Right atrium auricular region (tissue), 2 donors: Measurements from ENCODE around the gene FREM3. TPM values are rescaled to one million over a fixed set of nuclear protein-coding genes. Genes with fewer than 3 reads are reported as not detected.
"Not testable (repeated sequence)": the region's sequence is repeated elsewhere in the genome, so short reads cannot be mapped to it uniquely, and the experiment has no call there.

ENCODE experiments used
- DNase-seq: peaks from one replicate; pipeline ENCODE4 v3.0.0-alpha.2; 2019; ENCODE audit warnings: low spot score
- H3K27ac ChIP-seq, 2 donors: fragments of 200-600 bp; sonication (generic); 1 replicate in 1 of 2; 2 replicates in 1 of 2; pipeline ENCODE4 v1.5.1; 2016 to 2019
- H3K27me3 ChIP-seq, 2 donors: fragments of 200-600 bp; sonication (generic); one replicate each; pipeline versions ENCODE4 v1.5.1 to v1.6.0; 2017 to 2019
- H3K36me3 ChIP-seq: fragments of 200-600 bp; sonication (generic); one replicate; pipeline ENCODE4 v1.5.1; 2016
- H3K4me1 ChIP-seq, 2 donors: fragments of 200-600 bp; sonication (generic); one replicate each; pipeline versions ENCODE4 v1.5.1 to v1.6.0; 2017 to 2019
- H3K4me3 ChIP-seq, 2 donors: fragments of 200-600 bp; sonication (generic); 1 replicate in 1 of 2; 2 replicates in 1 of 2; pipeline ENCODE4 v1.5.1; 2017 to 2019; ENCODE audit warnings: mild to moderate bottlenecking in 1 of 2, moderate library complexity in 1 of 2
- H3K9me3 ChIP-seq, 2 donors: fragments of 200-600 bp; sonication (generic); one replicate each; pipeline ENCODE4 v1.5.1; 2019
- CTCF ChIP-seq, 2 donors: fragments of 200-600 bp; sonication (generic); IDR thresholded peaks; one replicate each; pipeline ENCODE4 v1.5.1; 2019; ENCODE audit warnings: antibody characterized with exemption in 2 of 2
- total RNA-seq, 2 donors: library from RNA; depleted of rRNA; stranded (reverse); fragments of >200 nt; gene quantifications; one replicate each; pipeline ENCODE4 v1.1.0, GENCODE V29; 2016

FREM3 gene
- total RNA-seq, 2 donors from 2014 or later: 0.04 TPM; not detected in 1

- H3K4me3 ChIP-seq: no peak overlapping the region
- TF ChIP-seq CTCF (IDR thresholded peaks at IDR 0.05): no peak
These were observed 6.6 kb downstream of the FREM3 start for GRCh38 chr4:143693856-143694255.

GRCh38 chr4:143692241-143692640, 8.2 kb downstream of the FREM3 start:
- TF ChIP-seq CTCF (IDR thresholded peaks at IDR 0.05): no peak
- Histone ChIP-seq H3K9me3 (no peaks in the 10 kb centered on the region), H3K4me3 (no peak overlapping the region), H3K27me3 (no peaks in the 10 kb centered on the region), H3K36me3 (no peaks in the 10 kb centered on the region), H3K4me1 (no peaks in the 10 kb centered on the region), H3K27ac (no peak overlapping the region)
- no peak for DNase-seq

More at GRCh38 chr4:143693856-143694255, 6.6 kb downstream of the FREM3 start:
- no peaks in the 10 kb centered on the region for H3K4me1 ChIP-seq
- H3K36me3 ChIP-seq: no peaks in the 10 kb centered on the region
- DNase-seq: no peak
- H3K27ac ChIP-seq: no peak overlapping the region
- H3K27me3 ChIP-seq: peaks cover 0 to under 1% of the 10 kb centered on the region in 2 donors
- H3K9me3 ChIP-seq: no peaks in the 10 kb centered on the region

- H3K27ac ChIP-seq: no peak overlapping the region
- no peaks in the 10 kb centered on the region for H3K4me1 ChIP-seq
- no peaks in the 10 kb centered on the region for H3K36me3 ChIP-seq
- no peak overlapping the region for H3K4me3 ChIP-seq
- DNase-seq: no peak
- no peaks in the 10 kb centered on the region for H3K27me3 ChIP-seq
- no peaks in the 10 kb centered on the region for H3K9me3 ChIP-seq
- no peak for TF ChIP-seq CTCF (IDR thresholded peaks at IDR 0.05)
These were observed 21.0 kb downstream of the FREM3 start for GRCh38 chr4:143679434-143679833.

GRCh38 chr4:143673629-143674028, 26.8 kb downstream of the FREM3 start:
- not testable (repeated sequence) for H3K4me1 ChIP-seq, H3K27me3 ChIP-seq, H3K4me3 ChIP-seq, H3K9me3 ChIP-seq, DNase-seq, H3K27ac ChIP-seq, H3K36me3 ChIP-seq

- TF ChIP-seq CTCF (IDR thresholded peaks at IDR 0.05): no peak
- no peak for DNase-seq
- no peaks in the 10 kb centered on the region for H3K36me3 ChIP-seq
- no peak overlapping the region for H3K27ac ChIP-seq
- no peaks in the 10 kb centered on the region for H3K27me3 ChIP-seq
- no peaks in the 10 kb centered on the region for H3K9me3 ChIP-seq
- no peak overlapping the region for H3K4me3 ChIP-seq
- H3K4me1 ChIP-seq: no peaks in the 10 kb centered on the region
These were observed 31.4 kb downstream of the FREM3 start for GRCh38 chr4:143668930-143669552.

GRCh38 chr4:143667461-143667860, 33.0 kb downstream of the FREM3 start:
- no peaks in the 10 kb centered on the region for H3K9me3 ChIP-seq
- no peak overlapping the region for H3K4me3 ChIP-seq
- no peak for TF ChIP-seq CTCF (IDR thresholded peaks at IDR 0.05)
- peak; percentile 61 for DNase-seq
- no peaks in the 10 kb centered on the region for H3K27me3 ChIP-seq
- H3K36me3 ChIP-seq: no peaks in the 10 kb centered on the region
- no peak overlapping the region for H3K27ac ChIP-seq
- no peaks in the 10 kb centered on the region for H3K4me1 ChIP-seq
